ENCODE measurements around the gene LSP1.
A peak's percentile ranks its signal among the peaks of the same experiment; 100 is the strongest.
"Not testable (repeated sequence)": the region's sequence is repeated elsewhere in the genome, so short reads cannot be mapped to it uniquely, and the experiment has no call there.

Gene LSP1, protein sequence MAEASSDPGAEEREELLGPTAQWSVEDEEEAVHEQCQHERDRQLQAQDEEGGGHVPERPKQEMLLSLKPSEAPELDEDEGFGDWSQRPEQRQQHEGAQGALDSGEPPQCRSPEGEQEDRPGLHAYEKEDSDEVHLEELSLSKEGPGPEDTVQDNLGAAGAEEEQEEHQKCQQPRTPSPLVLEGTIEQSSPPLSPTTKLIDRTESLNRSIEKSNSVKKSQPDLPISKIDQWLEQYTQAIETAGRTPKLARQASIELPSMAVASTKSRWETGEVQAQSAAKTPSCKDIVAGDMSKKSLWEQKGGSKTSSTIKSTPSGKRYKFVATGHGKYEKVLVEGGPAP

DNA sequence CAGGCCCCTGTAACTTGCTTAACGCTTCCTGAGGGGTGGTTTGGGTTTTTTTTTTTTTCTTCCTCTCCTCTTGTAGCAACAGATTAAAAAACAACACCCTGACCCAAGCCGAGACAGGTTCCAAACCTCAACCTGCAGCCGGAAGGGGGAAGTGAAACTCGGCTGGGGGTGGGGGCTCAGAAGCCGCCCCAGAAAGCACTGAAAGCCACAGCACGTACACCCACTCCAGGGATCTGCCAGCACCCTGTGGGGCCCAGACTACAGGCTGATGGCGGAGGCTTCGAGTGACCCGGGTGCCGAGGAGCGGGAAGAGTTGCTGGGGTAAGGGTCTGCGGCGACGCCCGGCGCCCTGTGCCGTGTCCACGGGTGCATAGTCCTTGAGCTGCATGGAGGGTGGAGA, at the start of gene LSP1:
Gene LSP1 (plus strand): TSS at position 208 of the 400 bp plus-strand sequence. CDS start 61 bp downstream, at position 269.
- peak; percentile 65 for DNase-seq (ENCODE audit: low read depth, low spot score)

DNA sequence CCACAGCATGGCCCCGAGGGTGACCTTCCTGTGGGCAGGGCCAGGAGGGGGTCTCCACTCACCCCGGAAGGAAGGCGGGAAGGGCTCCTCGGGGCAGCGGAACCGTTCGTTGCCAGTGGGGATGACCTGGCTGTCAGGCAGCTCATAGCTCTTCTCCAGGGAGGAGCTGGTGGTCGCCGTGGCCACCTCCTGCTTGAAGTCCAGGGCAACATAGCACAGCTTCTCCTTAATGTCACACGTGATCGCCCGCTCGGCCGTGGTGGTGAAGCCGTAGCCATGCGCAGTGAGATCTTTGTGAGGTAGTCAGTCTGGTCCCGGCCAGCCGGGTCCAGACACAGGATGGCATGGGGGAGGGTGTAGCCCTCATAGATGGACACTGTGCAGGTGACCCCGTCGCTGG, 49.6 kb upstream of the LSP1 start:
- no peak for DNase-seq (ENCODE audit: low read depth, low spot score)

DNA sequence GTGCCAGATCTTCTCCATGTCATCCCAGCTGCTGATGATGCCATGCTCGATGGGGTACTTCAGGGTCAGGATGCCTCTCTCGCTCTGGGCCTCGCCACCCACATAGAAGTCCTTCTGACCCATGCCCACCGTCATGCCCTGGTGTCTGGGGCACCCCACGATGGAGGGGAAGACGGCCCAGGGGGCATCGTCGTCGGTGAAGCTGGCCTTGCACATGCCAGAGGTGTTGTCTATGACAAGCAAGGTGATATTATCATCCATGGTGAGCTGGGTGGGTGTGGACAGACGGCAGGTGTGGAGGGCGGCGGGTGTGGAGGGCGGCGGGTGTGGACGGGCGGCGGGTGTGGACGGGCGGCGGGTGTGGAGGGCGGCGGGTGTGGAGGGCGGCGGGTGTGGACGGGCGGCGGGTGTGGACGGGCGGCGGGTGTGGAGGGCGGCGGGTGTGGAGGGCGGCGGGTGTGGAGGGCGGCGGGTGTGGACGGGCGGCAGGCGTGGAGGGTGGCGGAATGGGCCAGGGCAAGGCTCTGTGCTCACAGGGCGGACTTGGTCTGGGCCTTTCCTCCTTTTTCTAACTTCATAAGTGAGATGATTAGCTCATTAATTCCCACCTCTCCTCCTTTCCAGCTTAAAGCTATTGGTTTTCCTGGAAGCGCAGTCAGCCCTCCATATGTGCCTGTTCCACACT, 48.9 kb upstream of the LSP1 start:
- not testable (repeated sequence) for DNase-seq (ENCODE audit: low read depth, low spot score)

DNA sequence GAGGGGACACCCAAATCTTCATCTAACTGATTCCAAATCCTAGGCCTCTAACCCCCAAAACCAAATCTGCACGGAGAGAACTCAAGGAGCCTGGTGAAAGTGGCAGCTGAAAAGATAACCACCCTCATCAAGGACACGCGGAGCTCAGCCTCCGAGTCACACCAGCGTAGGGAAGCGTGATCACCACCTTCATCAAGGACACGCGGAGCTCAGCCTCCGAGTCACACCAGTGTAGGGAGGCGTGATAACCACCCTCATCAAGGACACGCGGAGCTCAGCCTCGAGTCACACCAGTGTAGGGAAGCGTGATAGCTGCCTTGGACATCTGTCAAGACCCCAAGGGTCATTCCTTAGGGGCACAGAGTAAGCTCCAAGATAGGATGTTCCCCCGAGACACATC, 47.4 kb upstream of the LSP1 start:
- DNase-seq (ENCODE audit: low read depth, low spot score), result no peak

DNA sequence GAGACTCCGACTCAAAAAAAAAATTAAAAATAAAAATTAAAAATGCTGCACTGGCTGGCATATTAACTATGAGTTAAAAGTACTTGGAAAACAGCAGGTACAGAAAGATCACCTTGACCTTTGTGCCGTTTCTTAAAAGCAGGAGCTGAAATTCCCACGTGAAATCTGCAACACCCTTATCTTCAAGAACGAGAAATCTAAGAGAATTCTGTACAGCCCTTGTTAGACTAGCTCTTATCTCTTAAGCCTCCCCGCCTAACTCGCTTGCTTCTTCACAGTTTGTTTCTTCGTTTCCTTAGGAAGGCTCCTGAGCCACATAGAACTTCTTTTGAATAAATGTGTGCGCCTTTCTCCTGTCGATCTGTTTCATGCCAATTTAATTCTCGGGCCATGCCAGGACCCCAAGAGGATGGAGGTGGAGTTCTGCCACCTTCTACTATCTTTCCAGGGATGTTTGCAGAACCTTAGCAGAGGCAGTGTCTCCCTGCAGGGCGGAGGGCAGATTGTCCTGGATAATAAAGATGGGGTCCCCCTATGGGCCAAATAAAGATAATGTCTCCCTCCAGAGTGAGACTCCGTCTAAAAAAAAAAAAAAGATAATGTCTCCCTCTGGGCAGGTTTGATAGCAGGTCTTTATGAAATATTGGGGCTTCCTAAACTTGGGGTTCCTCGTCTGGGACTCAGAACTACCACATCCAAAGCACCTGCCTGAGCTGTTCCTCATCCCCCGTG, 45.5 kb upstream of the LSP1 start:
- no peak for DNase-seq (ENCODE audit: low read depth, low spot score)

DNA sequence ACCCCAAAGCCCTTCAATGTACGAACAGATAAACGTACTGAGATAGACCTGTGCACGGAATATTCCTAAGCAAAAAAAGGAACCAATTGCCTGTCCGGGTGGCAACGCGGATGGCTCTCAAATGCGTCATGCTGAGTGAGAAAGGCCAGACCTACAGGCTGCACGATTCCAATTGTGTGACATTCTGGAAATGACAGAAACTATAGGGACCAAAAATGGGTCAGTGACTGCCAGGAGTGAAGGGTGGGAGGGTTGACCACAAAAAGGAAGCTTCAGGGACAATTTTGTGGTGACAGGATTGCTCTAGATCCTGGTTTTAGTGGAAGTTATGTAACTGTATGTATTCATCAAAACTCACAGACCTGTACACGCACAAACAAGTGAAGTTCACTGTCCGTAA, 42.1 kb upstream of the LSP1 start:
- DNase-seq (ENCODE audit: low read depth, low spot score), result no peak

DNA sequence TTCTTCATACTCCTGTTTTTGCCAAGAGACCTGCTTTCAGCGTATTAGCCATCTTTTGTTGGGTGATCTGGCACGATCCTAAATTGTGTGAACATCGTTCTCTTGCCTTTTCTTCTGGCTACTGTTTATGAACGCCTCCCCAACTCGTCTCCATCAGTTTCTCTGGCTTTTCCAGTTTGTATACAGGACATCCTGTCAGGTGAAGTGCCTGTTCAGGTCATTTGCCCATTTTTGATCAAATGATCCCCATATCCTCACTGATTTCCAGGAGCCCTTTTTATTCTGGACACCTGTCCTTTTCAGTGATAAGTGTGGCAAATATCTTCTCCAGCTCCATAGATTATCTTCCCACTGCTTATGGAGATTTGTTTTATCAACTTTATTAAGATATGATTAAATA, 40.6 kb upstream of the LSP1 start:
- no peak for DNase-seq (ENCODE audit: low read depth, low spot score)

DNA sequence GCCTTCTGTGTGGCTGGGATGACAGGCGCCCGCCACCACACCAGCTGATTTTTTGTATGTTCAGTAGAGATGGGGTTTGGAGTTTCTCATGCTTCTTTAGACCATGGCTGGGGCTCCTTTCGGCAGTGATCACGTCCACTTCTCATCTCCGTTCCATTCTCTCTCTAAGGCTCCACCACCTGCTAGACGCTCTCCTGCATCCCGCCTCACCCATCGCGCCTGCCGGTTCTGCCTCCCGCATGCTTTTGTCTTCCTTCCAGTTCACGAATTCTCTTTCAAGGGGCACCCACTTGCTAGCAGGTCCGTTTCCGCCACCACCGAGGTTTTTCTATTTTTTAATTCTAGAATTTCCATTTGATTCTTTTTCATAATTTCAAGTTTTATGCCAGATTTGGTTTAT, 40.1 kb upstream of the LSP1 start:
- DNase-seq (ENCODE audit: low read depth, low spot score), result no peak

DNA sequence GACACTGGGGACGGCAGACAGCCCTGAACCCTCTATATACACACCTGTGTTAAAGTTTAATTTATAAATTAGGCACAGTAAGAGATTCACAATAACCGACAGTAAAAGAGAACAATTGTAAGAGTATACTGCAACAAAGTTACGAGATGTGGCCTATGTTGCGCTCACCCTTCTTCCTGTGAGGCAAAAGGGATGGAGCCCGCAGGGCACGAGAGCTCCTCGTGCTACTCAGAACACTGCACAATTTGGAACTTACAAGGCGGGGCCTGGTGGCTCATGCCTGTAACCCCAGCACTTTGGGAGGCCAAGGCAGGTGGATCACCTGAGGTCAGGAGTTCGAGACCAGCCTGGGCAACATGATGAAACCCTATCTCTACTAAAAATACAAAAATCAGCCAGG, 39.5 kb upstream of the LSP1 start:
- not testable (repeated sequence) for DNase-seq (ENCODE audit: low read depth, low spot score)

DNA sequence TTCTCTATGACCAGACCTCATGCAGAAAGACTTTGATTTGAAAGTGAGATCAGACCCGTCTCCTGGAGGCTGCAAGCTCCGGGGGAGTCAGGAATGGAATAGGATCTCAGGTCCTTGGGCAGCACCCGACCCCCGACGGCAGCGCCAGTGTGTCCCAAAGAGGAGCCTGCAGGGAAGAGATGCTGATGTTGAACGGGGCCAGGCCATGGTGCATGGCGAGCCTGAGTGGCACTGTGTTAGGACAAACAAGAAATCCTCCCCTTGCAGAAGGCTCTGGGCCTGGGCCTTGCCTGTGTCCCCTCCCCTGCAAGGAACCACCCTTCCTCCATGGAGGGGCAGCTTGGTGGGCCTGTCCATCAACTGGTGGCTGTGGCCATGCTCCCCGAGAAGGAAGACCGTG, 38.2 kb upstream of the LSP1 start:
- DNase-seq (ENCODE audit: low read depth, low spot score), result no peak

DNA sequence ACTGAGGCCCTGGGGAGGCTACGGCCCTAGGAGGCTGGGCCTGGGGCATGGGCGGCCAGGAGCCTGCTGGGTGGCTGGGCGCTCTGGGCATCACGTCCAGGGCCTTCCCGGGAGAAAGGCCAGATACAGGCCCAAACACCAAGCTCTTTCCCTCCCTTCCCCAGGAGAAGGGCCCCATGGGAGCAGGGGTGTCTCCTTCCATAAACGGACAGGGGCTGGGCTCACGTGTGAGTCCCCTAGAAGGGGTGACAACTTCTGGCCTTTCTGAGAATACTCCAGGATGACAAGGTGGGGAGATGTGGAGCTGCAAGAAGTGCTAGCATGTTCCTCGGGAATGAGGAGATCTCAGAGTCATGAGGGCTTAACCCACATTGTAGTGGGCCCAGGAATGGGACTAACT, 37.6 kb upstream of the LSP1 start:
- no peak for DNase-seq (ENCODE audit: low read depth, low spot score)

DNA sequence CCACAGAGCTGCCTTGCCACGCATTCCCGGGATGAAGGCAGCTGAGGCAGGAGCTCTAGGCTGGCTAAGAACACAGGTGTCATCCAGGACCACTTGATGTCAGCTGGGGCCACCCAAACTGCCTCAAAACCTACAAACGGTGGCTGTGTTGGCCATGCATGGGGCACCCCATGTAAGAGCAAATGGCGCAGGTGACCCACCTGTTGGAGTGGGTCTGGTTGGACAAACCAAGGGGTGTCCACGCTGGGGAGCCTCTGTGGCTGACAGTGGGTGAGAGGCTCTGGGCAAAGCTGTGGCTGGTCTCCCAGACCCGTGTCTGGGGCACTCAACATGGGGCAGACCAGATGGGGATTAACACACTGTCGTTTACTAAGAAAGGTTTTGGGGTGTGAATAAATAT, 37.1 kb upstream of the LSP1 start:
- DNase-seq (ENCODE audit: low read depth, low spot score), result no peak

DNA sequence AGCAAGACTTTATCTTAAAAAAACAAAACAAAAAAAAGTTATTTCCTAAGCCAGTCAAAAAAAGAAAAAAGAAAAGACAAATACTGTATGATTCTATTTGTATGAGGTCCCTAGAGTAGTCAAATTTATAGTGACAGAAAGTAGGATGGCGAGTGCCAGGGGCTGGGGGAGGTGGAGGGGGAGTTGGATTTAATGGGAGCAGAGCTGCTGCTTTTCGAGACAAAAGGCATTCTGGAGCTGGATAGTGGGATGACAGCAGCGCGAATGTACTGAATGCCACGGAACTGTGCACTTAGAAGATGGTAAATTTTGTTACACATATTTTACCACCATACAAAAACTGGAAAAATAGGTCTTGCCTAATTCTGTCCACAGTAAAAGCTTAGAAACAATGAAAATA, 35.9 kb upstream of the LSP1 start:
- no peak for DNase-seq (ENCODE audit: low read depth, low spot score)

DNA sequence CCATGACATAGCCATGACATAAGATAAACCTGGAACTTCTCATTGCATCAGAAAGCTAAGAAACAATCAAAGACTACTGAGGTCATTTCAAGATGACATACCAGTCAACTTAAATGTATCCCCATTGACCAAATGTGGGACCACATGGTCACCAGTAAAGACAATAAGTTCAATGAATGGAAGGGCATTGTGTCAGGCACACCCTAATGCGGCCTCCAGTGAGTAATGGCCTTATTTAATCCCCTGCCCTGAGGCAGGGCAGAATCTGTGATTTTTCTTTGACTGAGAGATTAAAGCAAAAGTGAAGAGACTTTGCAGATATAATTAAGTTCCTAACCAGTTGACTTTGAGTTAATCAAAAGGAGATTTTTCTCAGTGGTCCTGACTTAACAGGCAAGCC, 35.4 kb upstream of the LSP1 start:
- no peak for DNase-seq (ENCODE audit: low read depth, low spot score)

DNA sequence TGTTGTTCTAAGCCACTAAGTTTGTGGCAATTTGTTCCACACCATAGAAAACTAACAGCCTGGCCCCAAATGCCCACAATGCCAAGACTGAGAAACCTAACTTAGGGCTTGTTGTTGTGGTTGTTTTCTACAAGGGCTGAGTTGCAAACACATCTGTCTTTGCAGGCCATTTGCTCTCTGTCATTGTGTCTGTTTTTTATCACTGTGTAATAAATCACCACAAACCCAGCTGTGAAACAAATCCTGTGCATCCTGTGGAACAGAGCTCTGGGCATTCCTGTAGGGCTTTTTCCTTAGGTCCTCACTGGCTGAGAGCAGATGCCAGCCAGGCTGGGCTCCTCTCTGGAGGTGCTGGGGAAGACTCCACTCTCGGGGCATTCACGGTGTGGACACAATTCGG, 33.8 kb upstream of the LSP1 start:
- no peak for DNase-seq (ENCODE audit: low read depth, low spot score)

DNA sequence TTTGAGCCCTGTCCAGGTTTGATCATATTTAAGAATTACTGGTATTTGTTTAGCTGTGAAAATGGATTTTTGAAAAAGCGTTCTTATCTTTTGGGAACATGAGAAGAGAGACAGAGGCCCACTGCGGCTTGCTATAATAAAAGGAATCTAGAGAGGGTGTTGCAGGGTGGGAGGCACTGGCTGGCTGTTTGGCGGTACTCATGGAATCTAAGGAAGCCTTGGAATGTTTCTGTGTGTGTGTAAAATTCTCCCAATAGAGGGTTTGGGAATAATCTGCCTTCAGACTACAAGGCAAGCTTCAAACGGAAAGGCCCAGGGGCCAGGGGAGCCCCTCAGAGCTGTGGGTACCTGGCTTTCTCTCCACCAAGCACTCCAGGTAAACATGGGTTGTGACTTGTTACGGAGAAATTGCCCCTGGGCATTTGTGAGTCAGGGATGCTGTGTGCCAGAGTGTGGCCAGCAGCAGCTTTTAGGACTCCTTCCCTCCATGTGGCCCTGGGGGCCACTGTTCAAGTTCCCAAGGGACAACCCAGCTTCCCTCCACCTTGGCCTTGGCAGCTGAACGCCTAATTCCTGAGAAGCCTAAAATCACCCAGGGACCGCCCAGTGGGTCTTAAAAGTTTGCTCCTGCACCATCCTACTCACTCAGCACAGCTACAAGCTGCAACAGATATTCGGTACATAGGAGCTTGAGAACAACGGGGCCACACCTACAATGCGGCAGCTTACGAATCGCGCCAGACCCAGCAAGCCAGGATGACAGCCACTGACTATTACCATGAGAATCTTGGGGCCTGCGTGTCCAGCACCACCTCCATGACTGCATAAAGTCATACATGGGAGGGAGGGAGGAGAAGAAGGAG, 32.2 kb upstream of the LSP1 start:
- no peak for DNase-seq (ENCODE audit: low read depth, low spot score)

DNA sequence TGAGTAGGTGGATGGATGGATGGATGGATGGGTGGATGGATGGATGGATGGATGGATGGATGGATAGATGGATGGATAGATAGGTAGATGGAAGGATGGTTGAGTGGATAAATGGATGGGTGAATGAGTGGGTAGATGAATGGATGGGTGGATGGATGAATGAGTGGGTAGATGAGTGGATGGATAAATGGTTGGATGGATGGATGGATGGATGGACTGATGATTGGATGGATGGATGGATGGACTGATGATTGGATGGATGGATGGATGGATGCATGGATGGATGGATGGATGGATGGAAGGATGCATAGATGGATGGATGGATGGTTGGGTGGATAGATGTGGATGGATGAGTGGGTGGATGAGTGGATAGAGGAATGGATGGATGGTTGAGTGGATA, 31.3 kb upstream of the LSP1 start:
- no peak for DNase-seq (ENCODE audit: low read depth, low spot score)

DNA sequence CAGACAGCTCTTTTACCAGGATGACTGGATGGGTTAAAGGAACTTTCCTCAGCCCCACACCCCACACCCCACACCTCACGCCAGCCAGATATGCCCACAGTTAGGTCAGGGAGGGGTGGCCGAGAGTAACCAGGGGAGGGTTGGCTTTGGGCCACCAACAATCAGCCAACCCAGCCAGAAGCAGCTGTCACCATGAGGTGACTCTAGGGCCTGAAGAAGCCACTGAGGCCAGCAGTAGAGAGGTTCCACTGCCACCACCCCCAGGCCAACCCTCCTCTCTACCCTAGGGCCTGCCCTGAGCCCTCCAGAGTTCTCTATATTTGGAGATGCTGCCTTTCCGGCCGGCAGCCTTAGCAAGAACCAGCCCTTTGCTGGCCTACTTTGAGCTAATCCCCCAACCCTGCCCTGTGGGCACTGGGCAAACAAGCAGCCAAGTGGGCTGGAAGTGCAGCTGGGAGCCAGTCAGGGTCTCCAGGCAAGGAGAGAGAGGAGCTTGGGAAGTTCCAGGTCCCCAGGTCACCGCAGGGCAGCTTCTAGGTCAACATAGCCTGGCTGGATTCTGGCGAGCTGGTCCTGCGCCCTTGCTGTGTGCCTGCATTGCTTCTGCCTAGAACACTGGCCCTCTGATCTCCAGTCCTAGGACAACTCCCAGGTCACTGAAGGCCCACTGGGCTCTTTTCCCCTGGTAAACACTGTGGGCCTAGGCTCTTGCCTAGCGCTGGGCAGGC, 30.1 kb upstream of the LSP1 start:
- no peak for DNase-seq (ENCODE audit: low read depth, low spot score)

DNA sequence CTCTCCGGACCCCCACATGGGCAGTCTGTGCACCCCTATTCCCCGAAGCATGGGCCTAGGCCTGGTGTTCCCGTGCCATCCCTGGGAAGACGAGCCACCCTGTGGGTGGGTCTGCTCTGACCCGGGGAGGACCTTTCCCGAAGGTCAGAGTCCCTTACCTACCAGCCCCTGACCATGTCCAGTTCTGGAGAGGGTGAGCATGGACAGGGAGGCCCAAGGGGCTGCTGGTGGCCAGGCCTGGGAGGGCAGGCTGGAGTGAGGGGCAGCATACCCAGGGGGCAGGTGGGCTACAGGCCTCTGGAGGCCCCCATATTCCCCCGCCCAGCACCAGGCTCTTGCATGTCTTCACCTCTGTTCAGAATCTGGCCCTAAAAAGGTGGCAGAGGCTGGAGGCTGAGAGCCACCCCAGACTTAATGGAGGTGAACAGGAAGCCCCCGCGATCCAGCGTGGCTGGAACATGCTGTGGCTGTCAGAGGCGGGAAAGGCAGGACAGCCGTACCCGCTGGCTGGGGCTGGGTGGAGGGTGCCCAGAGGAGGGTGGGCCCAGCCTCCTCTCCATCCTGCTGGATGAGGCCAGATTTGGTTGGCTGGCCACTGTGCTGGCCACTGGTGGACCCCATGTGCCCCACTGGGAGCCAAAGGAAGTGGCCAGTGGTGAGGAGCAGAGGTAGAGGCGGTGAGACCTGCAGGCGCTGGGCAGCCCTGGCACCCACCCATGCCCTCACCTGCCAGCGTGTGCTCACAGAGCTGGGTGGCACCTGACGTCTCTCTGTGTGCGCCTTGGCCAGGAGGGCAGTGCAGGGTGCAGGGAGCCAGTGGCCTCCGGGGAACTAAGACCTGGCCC, 29.3 kb upstream of the LSP1 start:
- DNase-seq (ENCODE audit: low read depth, low spot score), result no peak
